Measurements from ENCODE around the gene POLR2E. TPM values are rescaled to one million over a fixed set of nuclear protein-coding genes. Genes with fewer than 3 reads are reported as not detected.

Gene POLR2E
- total and polyA plus RNA-seq, 2 of the 13 experiments (the other 11 are each of a cell fraction or from before 2014, with no cell fraction given) = 140 to 272 TPM

- TF ChIP-seq, protein P1, sequence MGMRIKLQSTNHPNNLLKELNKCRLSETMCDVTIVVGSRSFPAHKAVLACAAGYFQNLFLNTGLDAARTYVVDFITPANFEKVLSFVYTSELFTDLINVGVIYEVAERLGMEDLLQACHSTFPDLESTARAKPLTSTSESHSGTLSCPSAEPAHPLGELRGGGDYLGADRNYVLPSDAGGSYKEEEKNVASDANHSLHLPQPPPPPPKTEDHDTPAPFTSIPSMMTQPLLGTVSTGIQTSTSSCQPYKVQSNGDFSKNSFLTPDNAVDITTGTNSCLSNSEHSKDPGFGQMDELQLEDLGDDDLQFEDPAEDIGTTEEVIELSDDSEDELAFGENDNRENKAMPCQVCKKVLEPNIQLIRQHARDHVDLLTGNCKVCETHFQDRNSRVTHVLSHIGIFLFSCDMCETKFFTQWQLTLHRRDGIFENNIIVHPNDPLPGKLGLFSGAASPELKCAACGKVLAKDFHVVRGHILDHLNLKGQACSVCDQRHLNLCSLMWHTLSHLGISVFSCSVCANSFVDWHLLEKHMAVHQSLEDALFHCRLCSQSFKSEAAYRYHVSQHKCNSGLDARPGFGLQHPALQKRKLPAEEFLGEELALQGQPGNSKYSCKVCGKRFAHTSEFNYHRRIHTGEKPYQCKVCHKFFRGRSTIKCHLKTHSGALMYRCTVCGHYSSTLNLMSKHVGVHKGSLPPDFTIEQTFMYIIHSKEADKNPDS (CRISPR knock-in tag; IDR thresholded peaks at IDR 0.05) = 0 out of 2 replicates have a peak, but pooled peaks have one; percentile 8
- no peak for TF ChIP-seq CBX2 (IDR thresholded peaks at IDR 0.05; ENCODE audit: low read depth, low read length)
- 0 out of 2 replicates have a peak, but pooled peaks have one; percentile 27 for TF ChIP-seq CBX2 (CRISPR knock-in tag; IDR thresholded peaks at IDR 0.05; ENCODE audit: low read depth)
- TF ChIP-seq AHR (CRISPR knock-in tag; IDR thresholded peaks at IDR 0.05) = no peak
- peak; percentile 80; the same call in 1 of the 2 replicates for TF ChIP-seq TARDBP (CRISPR knock-in tag; IDR thresholded peaks at IDR 0.05)
- TF ChIP-seq, protein P2, sequence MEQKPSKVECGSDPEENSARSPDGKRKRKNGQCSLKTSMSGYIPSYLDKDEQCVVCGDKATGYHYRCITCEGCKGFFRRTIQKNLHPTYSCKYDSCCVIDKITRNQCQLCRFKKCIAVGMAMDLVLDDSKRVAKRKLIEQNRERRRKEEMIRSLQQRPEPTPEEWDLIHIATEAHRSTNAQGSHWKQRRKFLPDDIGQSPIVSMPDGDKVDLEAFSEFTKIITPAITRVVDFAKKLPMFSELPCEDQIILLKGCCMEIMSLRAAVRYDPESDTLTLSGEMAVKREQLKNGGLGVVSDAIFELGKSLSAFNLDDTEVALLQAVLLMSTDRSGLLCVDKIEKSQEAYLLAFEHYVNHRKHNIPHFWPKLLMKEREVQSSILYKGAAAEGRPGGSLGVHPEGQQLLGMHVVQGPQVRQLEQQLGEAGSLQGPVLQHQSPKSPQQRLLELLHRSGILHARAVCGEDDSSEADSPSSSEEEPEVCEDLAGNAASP (CRISPR knock-in tag; IDR thresholded peaks at IDR 0.05; ENCODE audit: borderline replicate concordance) = peak; percentile 73; the same call in 1 of the 2 replicates
- peak; percentile 52 for TF ChIP-seq FOXO1 (CRISPR knock-in tag; IDR thresholded peaks at IDR 0.05)
- TF ChIP-seq XRCC5 (optimal IDR thresholded peaks at IDR 0.05; ENCODE audit: low read length) = peak; percentile 85
- peak; percentile 57; the same call in 1 of the 2 replicates for TF ChIP-seq HDAC6 (IDR thresholded peaks at IDR 0.05; ENCODE audit: low read depth, low read length)
- peak; percentile 91 for TF ChIP-seq POLR2G (IDR thresholded peaks at IDR 0.05; ENCODE audit: low read depth, low read length)
- TF ChIP-seq ZBTB26 (CRISPR knock-in tag; IDR thresholded peaks at IDR 0.05; ENCODE audit: borderline replicate concordance) = peak; percentile 27; the same call in 1 of the 2 replicates
- no peak for TF ChIP-seq ZSCAN21 (CRISPR knock-in tag; IDR thresholded peaks at IDR 0.05; ENCODE audit: borderline replicate concordance)
- peak; percentile 47; the same call in 1 of the 2 replicates for TF ChIP-seq GFI1 (CRISPR knock-in tag; IDR thresholded peaks at IDR 0.05; ENCODE audit: borderline replicate concordance)
- TF ChIP-seq ZNF225 (CRISPR knock-in tag; IDR thresholded peaks at IDR 0.05) = no peak
- no peak for TF ChIP-seq ZNF263 (CRISPR knock-in tag; IDR thresholded peaks at IDR 0.05)
- TF ChIP-seq TFAP4 (IDR thresholded peaks at IDR 0.05; ENCODE audit: borderline replicate concordance, low read depth) = no peak
- TF ChIP-seq KMT2B (CRISPR knock-in tag; IDR thresholded peaks at IDR 0.05) = peak; percentile 35; the same call in 1 of the 2 replicates
- TF ChIP-seq, protein P3, sequence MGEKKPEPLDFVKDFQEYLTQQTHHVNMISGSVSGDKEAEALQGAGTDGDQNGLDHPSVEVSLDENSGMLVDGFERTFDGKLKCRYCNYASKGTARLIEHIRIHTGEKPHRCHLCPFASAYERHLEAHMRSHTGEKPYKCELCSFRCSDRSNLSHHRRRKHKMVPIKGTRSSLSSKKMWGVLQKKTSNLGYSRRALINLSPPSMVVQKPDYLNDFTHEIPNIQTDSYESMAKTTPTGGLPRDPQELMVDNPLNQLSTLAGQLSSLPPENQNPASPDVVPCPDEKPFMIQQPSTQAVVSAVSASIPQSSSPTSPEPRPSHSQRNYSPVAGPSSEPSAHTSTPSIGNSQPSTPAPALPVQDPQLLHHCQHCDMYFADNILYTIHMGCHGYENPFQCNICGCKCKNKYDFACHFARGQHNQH (CRISPR knock-in tag; IDR thresholded peaks at IDR 0.05) = peak; percentile 82
- peak; percentile 62 for TF ChIP-seq HNRNPLL (IDR thresholded peaks at IDR 0.05; ENCODE audit: low read depth, low read length, poor library complexity, severe bottlenecking)
Observed at GRCh38 chr19:1094978-1095701, at the start of gene POLR2E (continued).
